Prostate gland (tissue), 2 donors: ENCODE measurements around the gene BOC. TPM values are rescaled to one million over a fixed set of nuclear protein-coding genes. Genes with fewer than 3 reads are reported as not detected.

Experiments used
- DNase-seq: peaks from one replicate; pipeline ENCODE4 v3.0.0-alpha.2; 2019; ENCODE audit warnings: low spot score
- H3K27ac ChIP-seq, 2 donors: fragments of 200-600 bp; sonication (generic); 2 replicates each; pipeline ENCODE4 v1.5.1; 2017 to 2019
- H3K27me3 ChIP-seq: fragments of 200-600 bp; sonication (generic); replicated peaks from 2 replicates; pipeline ENCODE4 v1.5.1; 2019; ENCODE audit not compliant: insufficient read depth
- H3K36me3 ChIP-seq, 2 donors: fragments of 200-600 bp; sonication (generic); 1 replicate in 1 of 2; 2 replicates in 1 of 2; pipeline versions ENCODE4 v1.5.1 to v1.8.1; 2017 to 2019
- H3K4me1 ChIP-seq: fragments of 200-600 bp; sonication (generic); replicated peaks from 2 replicates; pipeline ENCODE4 v1.5.1; 2019
- H3K4me3 ChIP-seq, 2 donors: fragments of 200-600 bp; sonication (generic); 2 replicates each; pipeline ENCODE4 v1.5.1; 2017 to 2019
- H3K9me3 ChIP-seq: fragments of 200-600 bp; sonication (generic); 2 replicates; pipeline ENCODE4 v1.5.1; 2017
- CTCF ChIP-seq, 4 experiments: fragments of 200-600 bp in 2 of 4; fragments of 450-650 bp in 2 of 4; sonication (generic) in 2 of 4; IDR thresholded peaks; 1 replicate in 3 of 4; 2 replicates in 1 of 4; pipeline ENCODE4 v1.5.1; 2016 to 2019; ENCODE audit warnings: antibody characterized with exemption in 4 of 4, mild to moderate bottlenecking in 2 of 4, moderate library complexity in 2 of 4
- POLR2A ChIP-seq: fragments of 450-650 bp; IDR thresholded peaks from one replicate; pipeline ENCODE4 v1.6.1; 2016; ENCODE audit warnings: antibody characterized with exemption, mild to moderate bottlenecking
- POLR2AphosphoS5 ChIP-seq: sonication (generic); formaldehyde crosslinking; IDR thresholded peaks from one replicate; pipeline ENCODE4 v1.6.1; 2017; ENCODE audit warnings: antibody characterized with exemption
- WGBS: methylation state at CpG from one replicate; pipeline ENCODE4 v1.1.5; 2018; 5-methylcytosine and 5-hydroxymethylcytosine counted together
- intact Hi-C: fragments of 100-400 bp; cut with DNase I; formaldehyde crosslinking; loops from one replicate; pipeline ENCODE4 v1.14.2; 2022
- total RNA-seq, 2 donors: library from RNA; depleted of rRNA; stranded (reverse); fragments of >200 nt; gene quantifications; one replicate each; pipeline ENCODE4 v1.1.0, GENCODE V29; 2016

Gene BOC
- total RNA-seq, 2 donors from 2014 or later = 41.4 to 42.3 TPM

GRCh38 chr3:113212150-113212843, 940 bp downstream of the BOC start:
- intact Hi-C loops = loop anchor here (5.0 kb wide), 3 partner anchors 35 to 65 kb away; no protein-coding TSS in a partner anchor
- under 1% methylated on average over 60 of the region's 62 CpGs for WGBS
- DNase-seq = no peak

GRCh38 chr3:113212844-113213375, 1.6 kb downstream of the BOC start:
- peak overlapping the region; percentile 85 to 89 for H3K4me3 ChIP-seq
- DNase-seq = no peak
- H3K9me3 ChIP-seq = no peaks in the 10 kb centered on the region
- intact Hi-C loops = loop anchor here (5.0 kb wide), 3 partner anchors 34 to 66 kb away; no protein-coding TSS in a partner anchor
- TF ChIP-seq CTCF (IDR thresholded peaks at IDR 0.05) = no peak
- TF ChIP-seq POLR2A = no peak
- TF ChIP-seq POLR2AphosphoS5 = no peak
- peak overlapping the region; percentile 89 to 94 for H3K27ac ChIP-seq
- H3K4me1 ChIP-seq = no peaks in the 10 kb centered on the region
- no peaks in the 10 kb centered on the region for H3K36me3 ChIP-seq
- no peaks in the 10 kb centered on the region for H3K27me3 ChIP-seq
- WGBS = 15% methylated on average over 5 of the region's 5 CpGs

More at GRCh38 chr3:113212150-113212843, 940 bp downstream of the BOC start:
- Histone ChIP-seq H3K4me1 (no peaks in the 10 kb centered on the region), H3K36me3 (no peaks in the 10 kb centered on the region), H3K27me3 (no peaks in the 10 kb centered on the region), H3K4me3 (peak overlapping the region; percentile 85 to 89), H3K27ac (peak overlapping the region; percentile 89 to 94), H3K9me3 (no peaks in the 10 kb centered on the region)
- no peak for TF ChIP-seq POLR2AphosphoS5
- TF ChIP-seq CTCF (IDR thresholded peaks at IDR 0.05) = no peak
- TF ChIP-seq POLR2A = no peak

- 49% methylated on average over 7 of the region's 7 CpGs for WGBS
- intact Hi-C loops = loop anchor here (2.0 to 5.0 kb wide), 4 partner anchors 33 to 73 kb away; no protein-coding TSS in a partner anchor
- Histone ChIP-seq H3K4me1 (no peaks in the 10 kb centered on the region), H3K4me3 (peak overlapping the region in 1 of 2 donors; percentile 89), H3K27ac (peak overlapping the region; percentile 89 to 94), H3K27me3 (no peaks in the 10 kb centered on the region), H3K9me3 (no peaks in the 10 kb centered on the region), H3K36me3 (no peaks in the 10 kb centered on the region)
- TF ChIP-seq POLR2AphosphoS5 = no peak
- TF ChIP-seq CTCF (IDR thresholded peaks at IDR 0.05) = no peak
- no peak for TF ChIP-seq POLR2A
- no peak for DNase-seq
Measured at GRCh38 chr3:113213896-113214587, 2.7 kb downstream of the BOC start.

GRCh38 chr3:113214917-113215595, 3.7 kb downstream of the BOC start:
- 30% methylated on average over 2 of the region's 2 CpGs for WGBS
- no peak overlapping the region for H3K27ac ChIP-seq

More at GRCh38 chr3:113214917-113215595, 3.7 kb downstream of the BOC start:
- Histone ChIP-seq H3K4me1 (no peaks in the 10 kb centered on the region), H3K36me3 (no peaks in the 10 kb centered on the region), H3K4me3 (no peak overlapping the region), H3K9me3 (no peaks in the 10 kb centered on the region), H3K27me3 (no peaks in the 10 kb centered on the region)
- intact Hi-C loops = loop anchor here (2.0 to 5.0 kb wide), 4 partner anchors 32 to 72 kb away; no protein-coding TSS in a partner anchor
- TF ChIP-seq POLR2A = no peak
- TF ChIP-seq POLR2AphosphoS5 = no peak
- TF ChIP-seq CTCF (IDR thresholded peaks at IDR 0.05) = no peak
- DNase-seq = no peak
